HepG2 (cell line): ENCODE measurements around the gene SEPTIN2. TPM values are rescaled to one million over a fixed set of nuclear protein-coding genes. Genes with fewer than 3 reads are reported as not detected.

ENCODE experiments used
- BATF2 ChIP-seq: sonication (generic); formaldehyde crosslinking; IDR thresholded peaks from 2 replicates; pipeline ENCODE4 v1.8.0; 2022; ENCODE audit warnings: mild to moderate bottlenecking, missing genetic modification reagents, moderate library complexity
- CTCF ChIP-seq: sonication (generic); formaldehyde crosslinking; IDR thresholded peaks from 2 replicates; pipeline ENCODE4 v1.5.0; 2020; ENCODE audit warnings: mild to moderate bottlenecking, missing genetic modification reagents, moderate library complexity
- GABPA ChIP-seq, 2 experiments: IDR thresholded peaks; 2 replicates each; pipeline ENCODE4 v1.6.1; 2011 to 2016; ENCODE audit warnings: low read depth in 2 of 2, low read length in 1 of 2, missing biosample characterization in 1 of 2, missing genetic modification characterization in 1 of 2
- IKZF1 ChIP-seq: fragments of 450-650 bp; IDR thresholded peaks from 2 replicates; pipeline ENCODE4 v1.7.1; 2016
- NAIF1 ChIP-seq: sonication (generic); formaldehyde crosslinking; IDR thresholded peaks from 2 replicates; pipeline ENCODE4 v1.5.0; 2020; ENCODE audit warnings: mild to moderate bottlenecking, missing genetic modification reagents, borderline replicate concordance
- PAWR ChIP-seq: sonication (generic); formaldehyde crosslinking; IDR thresholded peaks from 2 replicates; pipeline ENCODE4 v1.4.0; 2020; ENCODE audit warnings: missing genetic modification reagents, mild to moderate bottlenecking, borderline replicate concordance
- POLR2AphosphoS5 ChIP-seq: IDR thresholded peaks from 2 replicates; pipeline ENCODE4 v1.6.1; 2012; ENCODE audit warnings: low read depth, low read length
- SP5 ChIP-seq: IDR thresholded peaks from 2 replicates; pipeline ENCODE4 v1.6.1; 2016; ENCODE audit warnings: low read depth, borderline replicate concordance
- TAF1 ChIP-seq: sonication (generic); formaldehyde crosslinking; IDR thresholded peaks from 2 replicates; pipeline ENCODE4 v1.4.0; 2020; ENCODE audit warnings: missing genetic modification reagents
- TERF1 ChIP-seq: sonication (generic); formaldehyde crosslinking; IDR thresholded peaks from 2 replicates; pipeline ENCODE4 v1.8.0; 2022; ENCODE audit warnings: mild to moderate bottlenecking, missing genetic modification reagents, moderate library complexity
- ZBTB43 ChIP-seq: sonication (generic); formaldehyde crosslinking; conservative IDR thresholded peaks from 2 replicates; pipeline ENCODE4 v1.4.0; 2020; ENCODE audit warnings: missing genetic modification reagents
- ZBTB7A ChIP-seq: sonication (generic); formaldehyde crosslinking; IDR thresholded peaks from 2 replicates; pipeline ENCODE4 v1.8.0; 2022; ENCODE audit warnings: mild to moderate bottlenecking, missing genetic modification reagents
- ZNF160 ChIP-seq: sonication (generic); formaldehyde crosslinking; IDR thresholded peaks from 2 replicates; pipeline ENCODE4 v1.8.0; 2022; ENCODE audit warnings: mild to moderate bottlenecking, inconsistent platforms, missing genetic modification reagents
- ZNF280B ChIP-seq: sonication (generic); formaldehyde crosslinking; IDR thresholded peaks from 2 replicates; pipeline ENCODE4 v1.5.0; 2020; ENCODE audit warnings: missing genetic modification reagents, mild to moderate bottlenecking, borderline replicate concordance
- ZNF44 ChIP-seq: sonication (generic); formaldehyde crosslinking; IDR thresholded peaks from 2 replicates; pipeline ENCODE4 v1.5.1; 2020; ENCODE audit warnings: mild to moderate bottlenecking, missing genetic modification reagents
- ZNF710 ChIP-seq: sonication (generic); formaldehyde crosslinking; IDR thresholded peaks from 2 replicates; pipeline ENCODE4 v1.5.0; 2020; ENCODE audit warnings: mild to moderate bottlenecking, missing genetic modification reagents, borderline replicate concordance
- ZNF777 ChIP-seq: sonication (generic); formaldehyde crosslinking; IDR thresholded peaks from 2 replicates; pipeline ENCODE4 v1.4.0; 2020; ENCODE audit warnings: missing genetic modification reagents
- ZSCAN21 ChIP-seq: sonication (generic); formaldehyde crosslinking; IDR thresholded peaks from 2 replicates; pipeline ENCODE4 v1.8.0; 2022; ENCODE audit warnings: mild to moderate bottlenecking, missing genetic modification reagents, moderate library complexity, borderline replicate concordance
- polyA plus RNA-seq, 8 experiments: library from polyadenylated mRNA; depleted of rRNA in 3 of 8; stranded (reverse) in 7 of 8; unstranded in 1 of 8; fragments of >200 nt; fragmentation: Illumina TruSeq in 4 of 8; extraction: Trizol in 4 of 8; gene quantifications; 2 replicates each; pipeline versions ENCODE4 v1.2.1 to v1.2.3, GENCODE V29; 2011 to 2016; ENCODE audit warnings: low read depth in 4 of 8, missing spikeins in 1 of 8, mixed read lengths in 1 of 8; ENCODE audit not compliant: insufficient read depth in 1 of 8
- total RNA-seq, 5 experiments: library from RNA; depleted of rRNA; stranded (reverse); fragments of >200 nt; fragmentation: Illumina TruSeq; extraction: Trizol; gene quantifications; 2 replicates each; pipeline ENCODE4 v1.2.3, GENCODE V29; 2016; ENCODE audit warnings: low read depth in 1 of 5

Gene SEPTIN2
- total and polyA plus RNA-seq, 2 of the 13 experiments (the other 11 are each of a cell fraction or from before 2014, with no cell fraction given), result 493 to 733 TPM

GRCh38 chr2:241273210-241274020 lies 42.3 kb upstream of the SEPTIN2 start (continued):
- TF ChIP-seq ZBTB43 (CRISPR knock-in tag), result no peak
- TF ChIP-seq ZNF777, result no peak
- no peak for TF ChIP-seq NAIF1
- TF ChIP-seq ZSCAN21 (CRISPR knock-in tag), result 0 out of 2 replicates have a peak, but pooled peaks have one; percentile 11
- no peak for TF ChIP-seq POLR2AphosphoS5
- no peak for TF ChIP-seq ZNF280B
- TF ChIP-seq IKZF1, result no peak
- no peak for TF ChIP-seq ZBTB7A
- no peak for TF ChIP-seq CTCF
- no peak for TF ChIP-seq ZNF44 (CRISPR knock-in tag)
- TF ChIP-seq TERF1 (CRISPR knock-in tag), result no peak
- no peak for TF ChIP-seq PAWR (CRISPR knock-in tag)
- TF ChIP-seq SP5 (CRISPR knock-in tag), result no peak
- no peak for TF ChIP-seq GABPA (IDR thresholded peaks at IDR 0.05; ENCODE audit: low read depth, low read length)
- no peak for TF ChIP-seq GABPA (CRISPR knock-in tag; IDR thresholded peaks at IDR 0.05; ENCODE audit: low read depth)
- TF ChIP-seq BATF2 (CRISPR knock-in tag), result no peak
- TF ChIP-seq ZNF710 (CRISPR knock-in tag), result no peak
- peak; percentile 4; the same call in 1 of the 2 replicates for TF ChIP-seq TAF1 (CRISPR knock-in tag)
- TF ChIP-seq ZNF160 (CRISPR knock-in tag), result no peak
